HepG2 (cell line): ENCODE measurements around the gene SORBS2. TPM values are rescaled to one million over a fixed set of nuclear protein-coding genes. Genes with fewer than 3 reads are reported as not detected.

Experiments
- ESRRA ChIP-seq: sonication (generic); formaldehyde crosslinking; IDR thresholded peaks from 2 replicates; pipeline ENCODE4 v1.5.1; 2020; ENCODE audit warnings: mild to moderate bottlenecking, low read depth, missing genetic modification reagents
- FOXA1 ChIP-seq, 2 experiments: fragments of 450-650 bp in 1 of 2; sonication (generic) in 1 of 2; formaldehyde crosslinking in 1 of 2; IDR thresholded peaks; 2 replicates each; pipeline versions ENCODE4 v1.4.0 to v1.6.1; 2016 to 2020; ENCODE audit warnings: missing genetic modification reagents in 1 of 2
- HNRNPUL1 ChIP-seq: fragments of 200-400 bp; formaldehyde crosslinking; IDR thresholded peaks from 2 replicates; pipeline ENCODE4 v1.6.1; 2017; ENCODE audit warnings: low read depth, mild to moderate bottlenecking, low read length, moderate library complexity
- IKZF4 ChIP-seq: sonication (generic); formaldehyde crosslinking; IDR thresholded peaks from 2 replicates; pipeline ENCODE4 v1.5.1; 2020; ENCODE audit warnings: borderline replicate concordance, mild to moderate bottlenecking, low read depth, missing genetic modification reagents; ENCODE audit errors: not compliant biosample characterization
- KAT7 ChIP-seq: IDR thresholded peaks from 2 replicates; pipeline ENCODE4 v1.6.1; 2018; ENCODE audit warnings: borderline replicate concordance, missing compliant biosample characterization
- KLF9 ChIP-seq: IDR thresholded peaks from 2 replicates; pipeline ENCODE4 v1.6.1; 2016; ENCODE audit warnings: low read depth
- MBD4 ChIP-seq: IDR thresholded peaks from 2 replicates; pipeline ENCODE4 v1.6.1; 2012; ENCODE audit warnings: low read length, inconsistent platforms, borderline replicate concordance
- NFIC ChIP-seq: IDR thresholded peaks from 2 replicates; pipeline ENCODE4 v1.6.1; 2012; ENCODE audit warnings: mild to moderate bottlenecking, low read length, inconsistent platforms
- NR2C2 ChIP-seq: sonication (generic); formaldehyde crosslinking; IDR thresholded peaks from 2 replicates; pipeline ENCODE4 v1.4.0; 2020; ENCODE audit warnings: missing genetic modification reagents, mild to moderate bottlenecking, moderate library complexity, borderline replicate concordance
- SALL1 ChIP-seq: sonication (generic); formaldehyde crosslinking; IDR thresholded peaks from 2 replicates; pipeline ENCODE4 v1.8.0; 2022; ENCODE audit warnings: mild to moderate bottlenecking, missing genetic modification reagents
- SRF ChIP-seq: IDR thresholded peaks from 2 replicates; pipeline ENCODE4 v1.6.1; 2011; ENCODE audit warnings: mild to moderate bottlenecking, low read depth, low read length, moderate library complexity
- ZBTB4 ChIP-seq: sonication (generic); formaldehyde crosslinking; IDR thresholded peaks from 2 replicates; pipeline ENCODE4 v1.4.0; 2020; ENCODE audit warnings: missing genetic modification reagents, mild to moderate bottlenecking, borderline replicate concordance
- ZBTB7B ChIP-seq: sonication (generic); formaldehyde crosslinking; IDR thresholded peaks from 2 replicates; pipeline ENCODE4 v1.4.0; 2020; ENCODE audit warnings: missing genetic modification reagents
- ZKSCAN1 ChIP-seq: fragments of 150-350 bp; IDR thresholded peaks from 2 replicates; pipeline ENCODE4 v1.6.1; 2014; ENCODE audit warnings: low read length
- ZNF205 ChIP-seq: IDR thresholded peaks from 2 replicates; pipeline ENCODE4 v1.6.1; 2018; ENCODE audit warnings: missing biosample characterization, missing genetic modification reagents
- ZNF33B ChIP-seq: sonication (generic); formaldehyde crosslinking; IDR thresholded peaks from 2 replicates; pipeline ENCODE4 v1.5.1; 2020; ENCODE audit warnings: mild to moderate bottlenecking, missing genetic modification reagents
- ZNF550 ChIP-seq: sonication (generic); formaldehyde crosslinking; IDR thresholded peaks from 2 replicates; pipeline ENCODE4 v1.4.0; 2020; ENCODE audit warnings: mild to moderate bottlenecking, missing genetic modification reagents, borderline replicate concordance
- ZNF572 ChIP-seq: sonication (generic); formaldehyde crosslinking; IDR thresholded peaks from 2 replicates; pipeline ENCODE4 v1.5.1; 2020; ENCODE audit warnings: mild to moderate bottlenecking, missing genetic modification reagents
- polyA plus RNA-seq, 8 experiments: library from polyadenylated mRNA; depleted of rRNA in 3 of 8; stranded (reverse) in 7 of 8; unstranded in 1 of 8; fragments of >200 nt; fragmentation: Illumina TruSeq in 4 of 8; extraction: Trizol in 4 of 8; gene quantifications; 2 replicates each; pipeline versions ENCODE4 v1.2.1 to v1.2.3, GENCODE V29; 2011 to 2016; ENCODE audit warnings: low read depth in 4 of 8, missing spikeins in 1 of 8, mixed read lengths in 1 of 8; ENCODE audit not compliant: insufficient read depth in 1 of 8
- total RNA-seq, 5 experiments: library from RNA; depleted of rRNA; stranded (reverse); fragments of >200 nt; fragmentation: Illumina TruSeq; extraction: Trizol; gene quantifications; 2 replicates each; pipeline ENCODE4 v1.2.3, GENCODE V29; 2016; ENCODE audit warnings: low read depth in 1 of 5
- TF ChIP-seq, protein P1 (sequence below): sonication (generic); formaldehyde crosslinking; IDR thresholded peaks from 2 replicates; pipeline ENCODE4 v1.4.0; 2020; ENCODE audit warnings: missing genetic modification reagents, borderline replicate concordance
- TF ChIP-seq, protein P2 (sequence below): sonication (generic); formaldehyde crosslinking; IDR thresholded peaks from 2 replicates; pipeline ENCODE4 v1.4.0; 2020; ENCODE audit warnings: missing genetic modification reagents

SORBS2 gene
- total and polyA plus RNA-seq, 2 of the 13 experiments (the other 11 are each of a cell fraction or from before 2014, with no cell fraction given), result 25.0 to 80.5 TPM

GRCh38 chr4:185709802-185710486 lies 102.0 kb downstream of the SORBS2 start (continued):
- TF ChIP-seq NR2C2 (CRISPR knock-in tag) (peak; percentile 62), MBD4 (no peak), ESRRA (peak; percentile 17; the same call in 1 of the 2 replicates), ZNF205 (CRISPR knock-in tag) (0 out of 2 replicates have a peak, but pooled peaks have one; percentile 54), ZNF572 (CRISPR knock-in tag) (no peak), ZNF550 (CRISPR knock-in tag) (no peak), NFIC (peak; percentile 49; the same call in 1 of the 2 replicates), ZBTB4 (CRISPR knock-in tag) (no peak), ZNF33B (CRISPR knock-in tag) (no peak), FOXA1 (IDR thresholded peaks at IDR 0.05) (no peak), FOXA1 (CRISPR knock-in tag; IDR thresholded peaks at IDR 0.05) (peak; percentile 27; the same call in 1 of the 2 replicates), SRF (peak; percentile 35; the same call in 1 of the 2 replicates), HNRNPUL1 (no peak), SALL1 (CRISPR knock-in tag) (peak; percentile 60; the same call in 1 of the 2 replicates), IKZF4 (CRISPR knock-in tag) (no peak), ZBTB7B (CRISPR knock-in tag) (0 out of 2 replicates have a peak, but pooled peaks have one; percentile 22), KAT7 (no peak), ZKSCAN1 (no peak), KLF9 (no peak)
- TF ChIP-seq, protein P1, sequence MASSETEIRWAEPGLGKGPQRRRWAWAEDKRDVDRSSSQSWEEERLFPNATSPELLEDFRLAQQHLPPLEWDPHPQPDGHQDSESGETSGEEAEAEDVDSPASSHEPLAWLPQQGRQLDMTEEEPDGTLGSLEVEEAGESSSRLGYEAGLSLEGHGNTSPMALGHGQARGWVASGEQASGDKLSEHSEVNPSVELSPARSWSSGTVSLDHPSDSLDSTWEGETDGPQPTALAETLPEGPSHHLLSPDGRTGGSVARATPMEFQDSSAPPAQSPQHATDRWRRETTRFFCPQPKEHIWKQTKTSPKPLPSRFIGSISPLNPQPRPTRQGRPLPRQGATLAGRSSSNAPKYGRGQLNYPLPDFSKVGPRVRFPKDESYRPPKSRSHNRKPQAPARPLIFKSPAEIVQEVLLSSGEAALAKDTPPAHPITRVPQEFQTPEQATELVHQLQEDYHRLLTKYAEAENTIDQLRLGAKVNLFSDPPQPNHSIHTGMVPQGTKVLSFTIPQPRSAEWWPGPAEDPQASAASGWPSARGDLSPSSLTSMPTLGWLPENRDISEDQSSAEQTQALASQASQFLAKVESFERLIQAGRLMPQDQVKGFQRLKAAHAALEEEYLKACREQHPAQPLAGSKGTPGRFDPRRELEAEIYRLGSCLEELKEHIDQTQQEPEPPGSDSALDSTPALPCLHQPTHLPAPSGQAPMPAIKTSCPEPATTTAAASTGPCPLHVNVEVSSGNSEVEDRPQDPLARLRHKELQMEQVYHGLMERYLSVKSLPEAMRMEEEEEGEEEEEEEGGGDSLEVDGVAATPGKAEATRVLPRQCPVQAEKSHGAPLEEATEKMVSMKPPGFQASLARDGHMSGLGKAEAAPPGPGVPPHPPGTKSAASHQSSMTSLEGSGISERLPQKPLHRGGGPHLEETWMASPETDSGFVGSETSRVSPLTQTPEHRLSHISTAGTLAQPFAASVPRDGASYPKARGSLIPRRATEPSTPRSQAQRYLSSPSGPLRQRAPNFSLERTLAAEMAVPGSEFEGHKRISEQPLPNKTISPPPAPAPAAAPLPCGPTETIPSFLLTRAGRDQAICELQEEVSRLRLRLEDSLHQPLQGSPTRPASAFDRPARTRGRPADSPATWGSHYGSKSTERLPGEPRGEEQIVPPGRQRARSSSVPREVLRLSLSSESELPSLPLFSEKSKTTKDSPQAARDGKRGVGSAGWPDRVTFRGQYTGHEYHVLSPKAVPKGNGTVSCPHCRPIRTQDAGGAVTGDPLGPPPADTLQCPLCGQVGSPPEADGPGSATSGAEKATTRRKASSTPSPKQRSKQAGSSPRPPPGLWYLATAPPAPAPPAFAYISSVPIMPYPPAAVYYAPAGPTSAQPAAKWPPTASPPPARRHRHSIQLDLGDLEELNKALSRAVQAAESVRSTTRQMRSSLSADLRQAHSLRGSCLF (CRISPR knock-in tag), result no peak
- TF ChIP-seq, protein P2, sequence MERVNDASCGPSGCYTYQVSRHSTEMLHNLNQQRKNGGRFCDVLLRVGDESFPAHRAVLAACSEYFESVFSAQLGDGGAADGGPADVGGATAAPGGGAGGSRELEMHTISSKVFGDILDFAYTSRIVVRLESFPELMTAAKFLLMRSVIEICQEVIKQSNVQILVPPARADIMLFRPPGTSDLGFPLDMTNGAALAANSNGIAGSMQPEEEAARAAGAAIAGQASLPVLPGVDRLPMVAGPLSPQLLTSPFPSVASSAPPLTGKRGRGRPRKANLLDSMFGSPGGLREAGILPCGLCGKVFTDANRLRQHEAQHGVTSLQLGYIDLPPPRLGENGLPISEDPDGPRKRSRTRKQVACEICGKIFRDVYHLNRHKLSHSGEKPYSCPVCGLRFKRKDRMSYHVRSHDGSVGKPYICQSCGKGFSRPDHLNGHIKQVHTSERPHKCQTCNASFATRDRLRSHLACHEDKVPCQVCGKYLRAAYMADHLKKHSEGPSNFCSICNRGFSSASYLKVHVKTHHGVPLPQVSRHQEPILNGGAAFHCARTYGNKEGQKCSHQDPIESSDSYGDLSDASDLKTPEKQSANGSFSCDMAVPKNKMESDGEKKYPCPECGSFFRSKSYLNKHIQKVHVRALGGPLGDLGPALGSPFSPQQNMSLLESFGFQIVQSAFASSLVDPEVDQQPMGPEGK (CRISPR knock-in tag), result no peak
